ENCODE measurements around the gene SELPLG. TPM values are rescaled to one million over a fixed set of nuclear protein-coding genes. Genes with fewer than 3 reads are reported as not detected.

Gene SELPLG
- total and polyA plus RNA-seq, 4 donors = 0.87 to 13.0 (median 6.7) TPM

GRCh38 chr12:108671110-108671509 is 37.4 kb upstream of the SELPLG start:
- Histone ChIP-seq H3K9me3 (ENCODE audit: control insufficient read depth, low read length) (no peaks in the 10 kb centered on the region), H3K27me3 (ENCODE audit: control insufficient read depth in 1 of 2, insufficient read depth in 2 of 2, low read length in 1 of 2) (no peaks in the 10 kb centered on the region), H3K4me3 (ENCODE audit: low read length in 2 of 2) (no peak overlapping the region), H3K27ac (ENCODE audit: low read depth in 1 of 2, low read length in 2 of 2) (no peak overlapping the region), H3K36me3 (ENCODE audit: control insufficient read depth in 1 of 2, insufficient read depth in 2 of 2, low read length in 1 of 2) (peaks cover 3 to 4% of the 10 kb centered on the region in 2 donors), H3K4me1 (ENCODE audit: control insufficient read depth in 1 of 2, insufficient read depth in 2 of 2, low read length in 2 of 2) (peaks cover 0 to 7% of the 10 kb centered on the region in 2 donors)
- DNase-seq (no peak), ATAC-seq (ENCODE audit: low FRiP score) (no peak)
- intact Hi-C loops (cut with DNase I) = no loop called here
- 85 to 86% methylated on average over 3 of the region's 3 CpGs for WGBS, 2 donors

- intact Hi-C loops (cut with DNase I) = no loop called here
- H3K9me3 ChIP-seq (ENCODE audit: control insufficient read depth, low read length) = no peaks in the 10 kb centered on the region
- no peak for DNase-seq
- peak overlapping the region in 1 of 2 donors; percentile 1 for H3K27ac ChIP-seq (ENCODE audit: low read depth in 1 of 2, low read length in 2 of 2)
- peaks cover 0 to 8% of the 10 kb centered on the region in 2 donors for H3K4me1 ChIP-seq (ENCODE audit: control insufficient read depth in 1 of 2, insufficient read depth in 2 of 2, low read length in 2 of 2)
- no peak overlapping the region for H3K4me3 ChIP-seq (ENCODE audit: low read length in 2 of 2)
- peaks cover 0 to 4% of the 10 kb centered on the region in 2 donors for H3K36me3 ChIP-seq (ENCODE audit: control insufficient read depth in 1 of 2, insufficient read depth in 2 of 2, low read length in 1 of 2)
- no peaks in the 10 kb centered on the region for H3K27me3 ChIP-seq (ENCODE audit: control insufficient read depth in 1 of 2, insufficient read depth in 2 of 2, low read length in 1 of 2)
- ATAC-seq (ENCODE audit: low FRiP score) = no peak
- 81 to 82% methylated on average over 7 of the region's 7 CpGs for WGBS, 2 donors
These were observed 36.5 kb upstream of the SELPLG start for GRCh38 chr12:108670066-108670631.

GRCh38 chr12:108668542-108668941 is 34.8 kb upstream of the SELPLG start:
- intact Hi-C loops (cut with DNase I) = loop anchor here (5.0 kb wide), 2 partner anchors 54 to 184 kb away; no protein-coding TSS in a partner anchor
- peaks cover 0 to 8% of the 10 kb centered on the region in 2 donors for H3K4me1 ChIP-seq (ENCODE audit: control insufficient read depth in 1 of 2, insufficient read depth in 2 of 2, low read length in 2 of 2)

GRCh38 chr12:108668063-108668462 is 34.4 kb upstream of the SELPLG start:
- no peak overlapping the region for H3K27ac ChIP-seq (ENCODE audit: low read depth in 1 of 2, low read length in 2 of 2)
- no peaks in the 10 kb centered on the region for H3K27me3 ChIP-seq (ENCODE audit: control insufficient read depth in 1 of 2, insufficient read depth in 2 of 2, low read length in 1 of 2)
- ATAC-seq (ENCODE audit: low FRiP score) (no peak), DNase-seq (no peak)
- H3K4me1 ChIP-seq (ENCODE audit: control insufficient read depth in 1 of 2, insufficient read depth in 2 of 2, low read length in 2 of 2) = peaks cover 0 to 8% of the 10 kb centered on the region in 2 donors
- WGBS, 2 donors = 23 to 28% methylated on average over 8 of the region's 8 CpGs
- H3K9me3 ChIP-seq (ENCODE audit: control insufficient read depth, low read length) = no peaks in the 10 kb centered on the region
- H3K36me3 ChIP-seq (ENCODE audit: control insufficient read depth in 1 of 2, insufficient read depth in 2 of 2, low read length in 1 of 2) = peaks cover 0 to 4% of the 10 kb centered on the region in 2 donors
- H3K4me3 ChIP-seq (ENCODE audit: low read length in 2 of 2) = no peak overlapping the region
- intact Hi-C loops (cut with DNase I) = loop anchor here (5.0 kb wide), 2 partner anchors 54 to 184 kb away; no protein-coding TSS in a partner anchor

More at GRCh38 chr12:108668542-108668941, 34.8 kb upstream of the SELPLG start:
- no peak for DNase-seq
- peaks cover 0 to 4% of the 10 kb centered on the region in 2 donors for H3K36me3 ChIP-seq (ENCODE audit: control insufficient read depth in 1 of 2, insufficient read depth in 2 of 2, low read length in 1 of 2)
- H3K9me3 ChIP-seq (ENCODE audit: control insufficient read depth, low read length) = no peaks in the 10 kb centered on the region
- H3K4me3 ChIP-seq (ENCODE audit: low read length in 2 of 2) = no peak overlapping the region
- WGBS, 2 donors = 90 to 92% methylated on average over 1 of the region's 1 CpG
- ATAC-seq (ENCODE audit: low FRiP score) = no peak
- H3K27ac ChIP-seq (ENCODE audit: low read depth in 1 of 2, low read length in 2 of 2) = no peak overlapping the region
- no peaks in the 10 kb centered on the region for H3K27me3 ChIP-seq (ENCODE audit: control insufficient read depth in 1 of 2, insufficient read depth in 2 of 2, low read length in 1 of 2)

- ATAC-seq (ENCODE audit: low FRiP score) = no peak
- Histone ChIP-seq H3K4me3 (ENCODE audit: low read length in 2 of 2) (no peak overlapping the region), H3K4me1 (ENCODE audit: control insufficient read depth in 1 of 2, insufficient read depth in 2 of 2, low read length in 2 of 2) (peaks cover 0 to 8% of the 10 kb centered on the region in 2 donors), H3K27ac (ENCODE audit: low read depth in 1 of 2, low read length in 2 of 2) (no peak overlapping the region), H3K27me3 (ENCODE audit: control insufficient read depth in 1 of 2, insufficient read depth in 2 of 2, low read length in 1 of 2) (no peaks in the 10 kb centered on the region), H3K9me3 (ENCODE audit: control insufficient read depth, low read length) (no peaks in the 10 kb centered on the region), H3K36me3 (ENCODE audit: control insufficient read depth in 1 of 2, insufficient read depth in 2 of 2, low read length in 1 of 2) (peaks cover 0 to 4% of the 10 kb centered on the region in 2 donors)
- WGBS, 2 donors = 58 to 66% methylated on average over 2 of the region's 2 CpGs
- intact Hi-C loops (cut with DNase I) = loop anchor here (5.0 kb wide), 2 partner anchors 55 to 185 kb away; no protein-coding TSS in a partner anchor
- no peak for DNase-seq
These were observed 33.7 kb upstream of the SELPLG start for GRCh38 chr12:108667349-108667748.

- no peak overlapping the region for H3K4me3 ChIP-seq (ENCODE audit: low read length in 2 of 2)
- no peaks in the 10 kb centered on the region for H3K27me3 ChIP-seq (ENCODE audit: control insufficient read depth in 1 of 2, insufficient read depth in 2 of 2, low read length in 1 of 2)
- H3K27ac ChIP-seq (ENCODE audit: low read depth in 1 of 2, low read length in 2 of 2) = peak overlapping the region in 1 of 2 donors; percentile 26
- peaks cover 0 to 3% of the 10 kb centered on the region in 2 donors for H3K36me3 ChIP-seq (ENCODE audit: control insufficient read depth in 1 of 2, insufficient read depth in 2 of 2, low read length in 1 of 2)
- peaks cover 0 to 8% of the 10 kb centered on the region in 2 donors for H3K4me1 ChIP-seq (ENCODE audit: control insufficient read depth in 1 of 2, insufficient read depth in 2 of 2, low read length in 2 of 2)
- intact Hi-C loops (cut with DNase I) = loop anchor here (5.0 kb wide), 2 partner anchors 56 to 186 kb away; no protein-coding TSS in a partner anchor
- no peaks in the 10 kb centered on the region for H3K9me3 ChIP-seq (ENCODE audit: control insufficient read depth, low read length)
- ATAC-seq (ENCODE audit: low FRiP score) (peak; percentile 37), DNase-seq (no peak)
- WGBS, 2 donors = 4 to 8% methylated on average over 3 of the region's 3 CpGs
These were observed 32.7 kb upstream of the SELPLG start for GRCh38 chr12:108666401-108666881.

GRCh38 chr12:108665608-108666202 is 32.0 kb upstream of the SELPLG start:
- DNase-seq (no peak), ATAC-seq (ENCODE audit: low FRiP score) (peak; percentile 47)
- no peak overlapping the region for H3K4me3 ChIP-seq (ENCODE audit: low read length in 2 of 2)
- H3K27ac ChIP-seq (ENCODE audit: low read depth in 1 of 2, low read length in 2 of 2) = peak overlapping the region; percentile 39 to 82
- H3K36me3 ChIP-seq (ENCODE audit: control insufficient read depth in 1 of 2, insufficient read depth in 2 of 2, low read length in 1 of 2) = peaks cover 0 to 3% of the 10 kb centered on the region in 2 donors
- H3K27me3 ChIP-seq (ENCODE audit: control insufficient read depth in 1 of 2, insufficient read depth in 2 of 2, low read length in 1 of 2) = no peaks in the 10 kb centered on the region
- H3K9me3 ChIP-seq (ENCODE audit: control insufficient read depth, low read length) = no peaks in the 10 kb centered on the region
- intact Hi-C loops (cut with DNase I) = loop anchor here (2.0 to 5.0 kb wide), 5 partner anchors 57 to 187 kb away; partner anchors contain the start of gene CORO1C (in 2 of the 2)
- 45 to 50% methylated on average over 6 of the region's 6 CpGs for WGBS, 2 donors
- H3K4me1 ChIP-seq (ENCODE audit: control insufficient read depth in 1 of 2, insufficient read depth in 2 of 2, low read length in 2 of 2) = peaks cover 0 to 8% of the 10 kb centered on the region in 2 donors

- Histone ChIP-seq H3K27me3 (ENCODE audit: control insufficient read depth in 1 of 2, insufficient read depth in 2 of 2, low read length in 1 of 2) (no peaks in the 10 kb centered on the region), H3K4me3 (ENCODE audit: low read length in 2 of 2) (no peak overlapping the region)
- intact Hi-C loops (cut with DNase I) = loop anchor here (2.0 to 5.0 kb wide), 5 partner anchors 58 to 188 kb away; partner anchors contain the start of gene CORO1C (in 2 of the 2)
These were observed 30.9 kb upstream of the SELPLG start for GRCh38 chr12:108664338-108665258.

More at GRCh38 chr12:108664338-108665258, 30.9 kb upstream of the SELPLG start:
- DNase-seq = peak; percentile 83 to 88
- Histone ChIP-seq H3K36me3 (ENCODE audit: control insufficient read depth in 1 of 2, insufficient read depth in 2 of 2, low read length in 1 of 2) (peaks cover 0 to 3% of the 10 kb centered on the region in 2 donors), H3K9me3 (ENCODE audit: control insufficient read depth, low read length) (no peaks in the 10 kb centered on the region), H3K4me1 (ENCODE audit: control insufficient read depth in 1 of 2, insufficient read depth in 2 of 2, low read length in 2 of 2) (peaks cover 0 to 8% of the 10 kb centered on the region in 2 donors), H3K27ac (ENCODE audit: low read depth in 1 of 2, low read length in 2 of 2) (peak overlapping the region; percentile 82 to 97)
- 1 to 2% methylated on average over 5 of the region's 5 CpGs for WGBS, 2 donors
- peak; percentile 98 for ATAC-seq (ENCODE audit: low FRiP score)
